ENCODE results near the gene KIF7.

Gene KIF7

GRCh38 chr15:89662893-89663626 is 7.8 kb upstream of the KIF7 start:
- Histone ChIP-seq H3K9me3 (ENCODE audit: control insufficient read depth, low read length) (peaks cover 4% of the 10 kb centered on the region), H3K23ac (ENCODE audit: low read length in 2 of 2) (no peak overlapping the region), H2BK5ac (ENCODE audit: low read depth, low read length, poor library complexity, severe bottlenecking) (no peak overlapping the region), H3K27ac (ENCODE audit: low read length, poor library complexity, severe bottlenecking) (peak overlapping the region; percentile 57), H2BK120ac (ENCODE audit: low read depth, low read length) (peak overlapping the region; percentile 73), H3K4me1 (ENCODE audit: control insufficient read depth, insufficient read depth, low read depth, low read length) (peaks cover 21% of the 10 kb centered on the region), H3K4me2 (ENCODE audit: low read length, poor library complexity, severe bottlenecking) (peak overlapping the region; percentile 20), H2BK12ac (ENCODE audit: low read length in 2 of 2) (peak overlapping the region; percentile 55 to 71), H3K4me3 (ENCODE audit: insufficient read depth in 1 of 2, low read depth in 1 of 2, low read length in 2 of 2) (peak overlapping the region in 1 of 2 experiments; percentile 78), H3K27me3 (ENCODE audit: control insufficient read depth in 1 of 2, insufficient read depth in 1 of 2, low read length in 2 of 2) (no peaks in the 10 kb centered on the region), H2BK15ac (ENCODE audit: low read depth, poor library complexity, severe bottlenecking) (peak overlapping the region; percentile 57), H3K9ac (ENCODE audit: low read length) (peak overlapping the region; percentile 95), H2AK5ac (ENCODE audit: low read length, severe bottlenecking) (peak overlapping the region; percentile 71), H3K79me1 (replicated peaks; ENCODE audit: low read length, poor library complexity, severe bottlenecking) (no peaks in the 10 kb centered on the region), H3K36me3 (ENCODE audit: control insufficient read depth in 1 of 2, insufficient read depth in 2 of 2, low read depth in 1 of 2, low read length in 2 of 2) (peaks cover 4 to 8% of the 10 kb centered on the region in 2 experiments), H3K4ac (ENCODE audit: low read depth in 1 of 2, low read length in 2 of 2) (peak overlapping the region; percentile 84 to 95), H4K8ac (ENCODE audit: low read length) (peak overlapping the region; percentile 99), H4K91ac (ENCODE audit: low read length) (peak overlapping the region; percentile 87), H3K14ac (ENCODE audit: low read length in 2 of 2) (no peak overlapping the region), H3K18ac (ENCODE audit: low read depth in 1 of 2, low read length in 2 of 2) (peak overlapping the region; percentile 75 to 96), H2AFZ (ENCODE audit: low read depth, low read length) (no peak overlapping the region)
- peak; percentile 87 for DNase-seq
- WGBS = 33% methylated on average over 11 of the region's 11 CpGs

- H3K9ac ChIP-seq (ENCODE audit: low read length) = no peak overlapping the region
- H3K4me1 ChIP-seq (ENCODE audit: control insufficient read depth, insufficient read depth, low read depth, low read length) = peaks cover 14% of the 10 kb centered on the region
- WGBS = 100% methylated on average over 1 of the region's 2 CpGs
- H4K8ac ChIP-seq (ENCODE audit: low read length) = no peak overlapping the region
- no peak overlapping the region for H4K91ac ChIP-seq (ENCODE audit: low read length)
- no peak overlapping the region for H2AFZ ChIP-seq (ENCODE audit: low read depth, low read length)
- no peaks in the 10 kb centered on the region for H3K27me3 ChIP-seq (ENCODE audit: control insufficient read depth in 1 of 2, insufficient read depth in 1 of 2, low read length in 2 of 2)
- H3K36me3 ChIP-seq (ENCODE audit: control insufficient read depth in 1 of 2, insufficient read depth in 2 of 2, low read depth in 1 of 2, low read length in 2 of 2) = peaks cover 0 to 8% of the 10 kb centered on the region in 2 experiments
- H3K9me3 ChIP-seq (ENCODE audit: control insufficient read depth, low read length) = peaks cover 4% of the 10 kb centered on the region
- no peak overlapping the region for H3K18ac ChIP-seq (ENCODE audit: low read depth in 1 of 2, low read length in 2 of 2)
- no peak for DNase-seq
- no peak overlapping the region for H3K23ac ChIP-seq (ENCODE audit: low read length in 2 of 2)
- no peak overlapping the region for H3K4ac ChIP-seq (ENCODE audit: low read depth in 1 of 2, low read length in 2 of 2)
- H2BK15ac ChIP-seq (ENCODE audit: low read depth, poor library complexity, severe bottlenecking) = no peak overlapping the region
- H2BK5ac ChIP-seq (ENCODE audit: low read depth, low read length, poor library complexity, severe bottlenecking) = no peak overlapping the region
- H3K27ac ChIP-seq (ENCODE audit: low read length, poor library complexity, severe bottlenecking) = no peak overlapping the region
- no peak overlapping the region for H3K4me2 ChIP-seq (ENCODE audit: low read length, poor library complexity, severe bottlenecking)
- H3K79me1 ChIP-seq (replicated peaks; ENCODE audit: low read length, poor library complexity, severe bottlenecking) = no peaks in the 10 kb centered on the region
- H3K14ac ChIP-seq (ENCODE audit: low read length in 2 of 2) = no peak overlapping the region
- no peak overlapping the region for H3K4me3 ChIP-seq (ENCODE audit: insufficient read depth in 1 of 2, low read depth in 1 of 2, low read length in 2 of 2)
- no peak overlapping the region for H2AK5ac ChIP-seq (ENCODE audit: low read length, severe bottlenecking)
- no peak overlapping the region for H2BK12ac ChIP-seq (ENCODE audit: low read length in 2 of 2)
- no peak overlapping the region for H2BK120ac ChIP-seq (ENCODE audit: low read depth, low read length)
These were observed 5.3 kb upstream of the KIF7 start for GRCh38 chr15:89660556-89660955.

DNA sequence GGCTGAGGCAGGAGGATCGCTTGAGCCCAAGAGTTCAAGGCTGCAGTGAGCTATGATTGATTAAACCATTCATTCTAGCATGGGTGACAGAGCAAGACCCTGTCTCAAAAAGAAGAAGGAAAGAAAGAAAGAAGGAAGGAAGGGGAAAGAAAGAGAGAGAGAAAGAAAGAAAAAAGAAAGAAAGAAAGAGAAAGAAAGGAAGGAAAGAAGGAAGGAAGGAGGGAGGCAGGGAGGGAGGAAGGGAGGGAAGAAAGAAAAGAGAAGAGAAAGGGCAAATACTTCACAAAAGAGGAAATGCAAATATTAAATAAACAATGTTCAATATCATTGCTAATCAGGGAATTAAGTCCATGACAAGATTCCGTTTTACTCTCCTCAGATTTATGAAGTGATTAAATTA is 4.0 kb upstream of the KIF7 start:
- H3K4me3 ChIP-seq (ENCODE audit: insufficient read depth in 1 of 2, low read depth in 1 of 2, low read length in 2 of 2) = no peak overlapping the region
- no peak overlapping the region for H2AK5ac ChIP-seq (ENCODE audit: low read length, severe bottlenecking)
- no peak overlapping the region for H2BK5ac ChIP-seq (ENCODE audit: low read depth, low read length, poor library complexity, severe bottlenecking)
- H3K4me1 ChIP-seq (ENCODE audit: control insufficient read depth, insufficient read depth, low read depth, low read length) = peaks cover 15% of the 10 kb centered on the region
- no peak overlapping the region for H2AFZ ChIP-seq (ENCODE audit: low read depth, low read length)
- peaks cover 1% of the 10 kb centered on the region for H3K79me1 ChIP-seq (replicated peaks; ENCODE audit: low read length, poor library complexity, severe bottlenecking)
- no peak overlapping the region for H3K9ac ChIP-seq (ENCODE audit: low read length)
- H3K23ac ChIP-seq (ENCODE audit: low read length in 2 of 2) = no peak overlapping the region
- no peak for DNase-seq
- H2BK120ac ChIP-seq (ENCODE audit: low read depth, low read length) = no peak overlapping the region
- H3K18ac ChIP-seq (ENCODE audit: low read depth in 1 of 2, low read length in 2 of 2) = no peak overlapping the region
- no peaks in the 10 kb centered on the region for H3K27me3 ChIP-seq (ENCODE audit: control insufficient read depth in 1 of 2, insufficient read depth in 1 of 2, low read length in 2 of 2)
- no peak overlapping the region for H3K4me2 ChIP-seq (ENCODE audit: low read length, poor library complexity, severe bottlenecking)
- WGBS = 93% methylated on average over 1 of the region's 2 CpGs
- no peak overlapping the region for H2BK15ac ChIP-seq (ENCODE audit: low read depth, poor library complexity, severe bottlenecking)
- H4K91ac ChIP-seq (ENCODE audit: low read length) = no peak overlapping the region
- H3K14ac ChIP-seq (ENCODE audit: low read length in 2 of 2) = no peak overlapping the region
- H3K36me3 ChIP-seq (ENCODE audit: control insufficient read depth in 1 of 2, insufficient read depth in 2 of 2, low read depth in 1 of 2, low read length in 2 of 2) = peaks cover 0 to 8% of the 10 kb centered on the region in 2 experiments
- no peak overlapping the region for H3K4ac ChIP-seq (ENCODE audit: low read depth in 1 of 2, low read length in 2 of 2)
- H3K27ac ChIP-seq (ENCODE audit: low read length, poor library complexity, severe bottlenecking) = no peak overlapping the region
- no peak overlapping the region for H2BK12ac ChIP-seq (ENCODE audit: low read length in 2 of 2)
- H3K9me3 ChIP-seq (ENCODE audit: control insufficient read depth, low read length) = peaks cover 4% of the 10 kb centered on the region
- H4K8ac ChIP-seq (ENCODE audit: low read length) = no peak overlapping the region

- H3K27me3 ChIP-seq (ENCODE audit: control insufficient read depth in 1 of 2, insufficient read depth in 1 of 2, low read length in 2 of 2) = no peaks in the 10 kb centered on the region
- H3K4me1 ChIP-seq (ENCODE audit: control insufficient read depth, insufficient read depth, low read depth, low read length) = peaks cover 10% of the 10 kb centered on the region
- H4K91ac ChIP-seq (ENCODE audit: low read length) = no peak overlapping the region
- DNase-seq = no peak
- H2BK120ac ChIP-seq (ENCODE audit: low read depth, low read length) = no peak overlapping the region
- no peak overlapping the region for H3K4me3 ChIP-seq (ENCODE audit: insufficient read depth in 1 of 2, low read depth in 1 of 2, low read length in 2 of 2)
- H3K14ac ChIP-seq (ENCODE audit: low read length in 2 of 2) = no peak overlapping the region
- no peak overlapping the region for H2AFZ ChIP-seq (ENCODE audit: low read depth, low read length)
- H3K79me1 ChIP-seq (replicated peaks; ENCODE audit: low read length, poor library complexity, severe bottlenecking) = peaks cover 11% of the 10 kb centered on the region
- H2BK5ac ChIP-seq (ENCODE audit: low read depth, low read length, poor library complexity, severe bottlenecking) = no peak overlapping the region
- H3K18ac ChIP-seq (ENCODE audit: low read depth in 1 of 2, low read length in 2 of 2) = no peak overlapping the region
- 92% methylated on average over 5 of the region's 5 CpGs for WGBS
- no peak overlapping the region for H4K8ac ChIP-seq (ENCODE audit: low read length)
- no peak overlapping the region for H2BK12ac ChIP-seq (ENCODE audit: low read length in 2 of 2)
- H3K4ac ChIP-seq (ENCODE audit: low read depth in 1 of 2, low read length in 2 of 2) = no peak overlapping the region
- H3K9me3 ChIP-seq (ENCODE audit: control insufficient read depth, low read length) = peaks cover 4% of the 10 kb centered on the region
- H3K23ac ChIP-seq (ENCODE audit: low read length in 2 of 2) = no peak overlapping the region
- H3K9ac ChIP-seq (ENCODE audit: low read length) = no peak overlapping the region
- no peak overlapping the region for H3K4me2 ChIP-seq (ENCODE audit: low read length, poor library complexity, severe bottlenecking)
- H2AK5ac ChIP-seq (ENCODE audit: low read length, severe bottlenecking) = no peak overlapping the region
- H3K36me3 ChIP-seq (ENCODE audit: control insufficient read depth in 1 of 2, insufficient read depth in 2 of 2, low read depth in 1 of 2, low read length in 2 of 2) = peaks cover under 1 to 8% of the 10 kb centered on the region in 2 experiments
- no peak overlapping the region for H2BK15ac ChIP-seq (ENCODE audit: low read depth, poor library complexity, severe bottlenecking)
- no peak overlapping the region for H3K27ac ChIP-seq (ENCODE audit: low read length, poor library complexity, severe bottlenecking)
These were observed 2.5 kb upstream of the KIF7 start for GRCh38 chr15:89657686-89658200.
